HCT116 (cell line): Measurements from ENCODE around the gene SMPX. TPM values are rescaled to one million over a fixed set of nuclear protein-coding genes. Genes with fewer than 3 reads are reported as not detected.

ENCODE experiments used
- ATAC-seq: fragments of 200-7000 bp; cut with Tn5 transposase; 2 replicates; pipeline ENCODE4 v1.9.1; 2020; ENCODE audit warnings: mild to moderate bottlenecking, moderate library complexity
- BruUV-seq: library from RNA; stranded (reverse); fragments of 400-500 nt; replicated peaks from 2 replicates; lab custom pipeline; 2021; lab: Mats Ljungman, UMichigan
- CTCF ChIA-PET: fragments of 300-600 bp; sonication (Branson Sonifier 250); formaldehyde crosslinking; loops from one replicate; lab custom pipeline; 2021; ENCODE audit warnings: antibody characterized with exemption; lab: Charles Lee
- POLR2A ChIA-PET: fragments of 300-600, 350-600 bp; sonication (Branson Sonifier 250); formaldehyde crosslinking; loops from one replicate; lab custom pipeline; 2021; ENCODE audit warnings: antibody characterized with exemption; lab: Charles Lee
- RAD21 ChIA-PET, 2 experiments: fragments of 300-600 bp; sonication (Branson Sonifier 250); formaldehyde crosslinking; loops; one replicate each; lab custom pipeline; 2023; ENCODE audit warnings: low total read pairs in 2 of 2; ENCODE audit not compliant: uncharacterized antibody in 2 of 2, unreplicated experiment in 2 of 2, low non-redundant PET in 1 of 2; lab: Charles Lee
- DNase-seq: peaks from one replicate; pipeline ENCODE4 v3.0.0-alpha.2; 2010; ENCODE audit warnings: low read depth, low spot score
- H2AFZ ChIP-seq: fragments of 200-600 bp; shearing (Covaris generic), sonication (generic); 2 replicates; pipeline ENCODE4 v1.6.1; 2017; ENCODE audit warnings: low read depth, mixed run types, mixed read lengths, antibody characterized with exemption, low read length; ENCODE audit not compliant: poor library complexity, severe bottlenecking
- H3K27ac ChIP-seq: 2 replicates; pipeline ENCODE4 v1.5.1; 2012; ENCODE audit warnings: low read depth, low read length
- H3K27me3 ChIP-seq: fragments of 200-600 bp; sonication (generic); 2 replicates; pipeline ENCODE4 v1.6.1; 2016; ENCODE audit warnings: mixed run types, low read length, mixed read lengths; ENCODE audit not compliant: insufficient read depth
- H3K36me3 ChIP-seq, 2 experiments: fragments of 200-500 bp in 1 of 2; fragments of 200-600 bp in 1 of 2; sonication (Bioruptor generic) in 1 of 2; sonication (generic) in 1 of 2; 2 replicates each; pipeline versions ENCODE4 v1.5.1 to v1.6.1; 2014 to 2016; ENCODE audit warnings: low read length in 2 of 2, inconsistent platforms in 1 of 2, mixed read lengths in 1 of 2, mixed run types in 1 of 2; ENCODE audit not compliant: insufficient read depth in 2 of 2, control insufficient read depth in 1 of 2
- H3K4me1 ChIP-seq, 2 experiments: fragments of 200-600 bp in 1 of 2; sonication (generic) in 1 of 2; 2 replicates each; pipeline versions ENCODE4 v1.5.1 to v1.6.1; 2012 to 2017; ENCODE audit warnings: low read length in 2 of 2, inconsistent platforms in 1 of 2, mild to moderate bottlenecking in 1 of 2, mixed read lengths in 1 of 2, mixed run types in 1 of 2, moderate library complexity in 1 of 2; ENCODE audit not compliant: insufficient read depth in 2 of 2, control insufficient read depth in 1 of 2
- H3K4me2 ChIP-seq: fragments of 200-600 bp; sonication (generic); 2 replicates; pipeline ENCODE4 v1.6.1; 2017; ENCODE audit warnings: mixed run types, low read length, mixed read lengths
- H3K4me3 ChIP-seq, 2 experiments: fragments of 200-600 bp in 1 of 2; sonication (generic) in 1 of 2; replicated peaks in 1 of 2; 2 replicates each; pipeline ENCODE4 v1.5.1; 2011 to 2016; ENCODE audit warnings: low read length in 2 of 2, control low read depth in 1 of 2, low read depth in 1 of 2, mild to moderate bottlenecking in 1 of 2, mixed read lengths in 1 of 2, mixed run types in 1 of 2
- H3K79me2 ChIP-seq: fragments of 200-600 bp; sonication (generic); 2 replicates; pipeline ENCODE4 v1.6.1; 2017; ENCODE audit warnings: mild to moderate bottlenecking, mixed run types, low read length, moderate library complexity, mixed read lengths; ENCODE audit not compliant: insufficient read depth
- H3K9ac ChIP-seq: fragments of 200-600 bp; sonication (generic); 2 replicates; pipeline ENCODE4 v1.6.1; 2016; ENCODE audit warnings: low read length, mixed read lengths
- H3K9me2 ChIP-seq: fragments of 200-600 bp; sonication (generic), shearing (Covaris generic); 2 replicates; pipeline ENCODE4 v1.6.1; 2017; ENCODE audit warnings: mixed run types, mild to moderate bottlenecking, moderate library complexity; ENCODE audit not compliant: insufficient read depth
- H3K9me3 ChIP-seq, 2 experiments: fragments of 200-500 bp in 1 of 2; fragments of 200-600 bp in 1 of 2; sonication (Bioruptor generic) in 1 of 2; sonication (generic) in 1 of 2; 2 replicates each; pipeline ENCODE4 v1.6.1; 2014 to 2017; ENCODE audit warnings: low read length in 2 of 2, mixed read lengths in 2 of 2, inconsistent platforms in 1 of 2, low read depth in 1 of 2, mild to moderate bottlenecking in 1 of 2, mixed run types in 1 of 2, moderate library complexity in 1 of 2; ENCODE audit not compliant: control insufficient read depth in 1 of 2, insufficient read depth in 1 of 2
- H4K20me1 ChIP-seq: fragments of 200-600 bp; sonication (generic), shearing (Covaris generic); 2 replicates; pipeline ENCODE4 v1.6.1; 2017; ENCODE audit warnings: mixed run types, mild to moderate bottlenecking, moderate library complexity; ENCODE audit not compliant: insufficient read depth
- CBX3 ChIP-seq: IDR thresholded peaks from 2 replicates; pipeline ENCODE4 v1.6.1; 2012; ENCODE audit warnings: low read depth
- CEBPB ChIP-seq: IDR thresholded peaks from 2 replicates; pipeline ENCODE4 v1.6.1; 2012; ENCODE audit warnings: low read depth
- ELF1 ChIP-seq: IDR thresholded peaks from 2 replicates; pipeline ENCODE4 v1.6.1; 2012; ENCODE audit warnings: low read depth, borderline replicate concordance
- EZH2 ChIP-seq: fragments of 200-600 bp; sonication (generic); IDR thresholded peaks from 2 replicates; pipeline ENCODE4 v1.6.1; 2017; ENCODE audit warnings: antibody characterized with exemption, mixed run types
- EZH2phosphoT487 ChIP-seq: fragments of 200-600 bp; IDR thresholded peaks from 2 replicates; pipeline ENCODE4 v1.6.1; 2018; ENCODE audit warnings: antibody characterized with exemption, borderline replicate concordance
- FOSL1 ChIP-seq: IDR thresholded peaks from 2 replicates; pipeline ENCODE4 v1.6.1; 2012; ENCODE audit warnings: low read depth
- JUND ChIP-seq: IDR thresholded peaks from 2 replicates; pipeline ENCODE4 v1.6.1; 2012
- POLR2A ChIP-seq: IDR thresholded peaks from 2 replicates; pipeline ENCODE4 v1.7.0; 2011; ENCODE audit warnings: borderline replicate concordance; ENCODE audit not compliant: insufficient read depth, insufficient read length; ENCODE audit errors: extremely low read depth
- RAD21 ChIP-seq: IDR thresholded peaks from 2 replicates; pipeline ENCODE4 v1.6.1; 2012; ENCODE audit warnings: low read depth, mild to moderate bottlenecking
- SIN3A ChIP-seq: IDR thresholded peaks from 2 replicates; pipeline ENCODE4 v1.6.1; 2012; ENCODE audit warnings: low read depth
- SP1 ChIP-seq: IDR thresholded peaks from 2 replicates; pipeline ENCODE4 v1.6.1; 2012; ENCODE audit warnings: low read depth
- SRF ChIP-seq: IDR thresholded peaks from 2 replicates; pipeline ENCODE4 v1.6.1; 2012; ENCODE audit warnings: low read depth
- YY1 ChIP-seq: IDR thresholded peaks from 2 replicates; pipeline ENCODE4 v1.6.1; 2011; ENCODE audit warnings: low read length, low read depth, moderate library complexity, mild to moderate bottlenecking; ENCODE audit not compliant: insufficient replicate concordance; ENCODE audit errors: extremely low read depth
- ZBTB33 ChIP-seq: IDR thresholded peaks from 2 replicates; pipeline ENCODE4 v1.6.1; 2011; ENCODE audit warnings: mild to moderate bottlenecking, low read length, moderate library complexity; ENCODE audit not compliant: insufficient replicate concordance; ENCODE audit errors: extremely low read depth
- ZFX ChIP-seq: fragments of 450-650 bp; IDR thresholded peaks from 2 replicates; pipeline ENCODE4 v1.6.1; 2017
- ZNF274 ChIP-seq: fragments of 200-500 bp; sonication (Bioruptor generic); IDR thresholded peaks from 2 replicates; pipeline ENCODE4 v1.6.1; 2014; ENCODE audit warnings: mild to moderate bottlenecking, low read depth, low read length, inconsistent platforms
- intact Hi-C: fragments of 100-400 bp; cut with micrococcal nuclease; formaldehyde crosslinking; loops from 2 replicates; pipeline ENCODE4 v1.10.0; 2022
- total RNA-seq: library from RNA; stranded (reverse); gene quantifications from one replicate; pipeline ENCODE4 v1.2.1, GENCODE V29; 2021; ENCODE audit not compliant: unreplicated experiment
- TF ChIP-seq, protein P1 (sequence below): IDR thresholded peaks from 2 replicates; pipeline ENCODE4 v1.6.1; 2012
- TF ChIP-seq, protein P2 (sequence below), 3 experiments: fragments of 200-600 bp in 1 of 3; sonication (generic) in 1 of 3; IDR thresholded peaks in 2 of 3; conservative IDR thresholded peaks in 1 of 3; 2 replicates each; pipeline ENCODE4 v1.5.1; 2012 to 2017; ENCODE audit warnings: low read depth in 2 of 3, low read length in 2 of 3, antibody characterized with exemption in 1 of 3, borderline replicate concordance in 1 of 3, control low read depth in 1 of 3, mild to moderate bottlenecking in 1 of 3, mixed read lengths in 1 of 3, mixed run types in 1 of 3, moderate library complexity in 1 of 3; ENCODE audit not compliant: insufficient read depth in 1 of 3

SMPX gene
- total RNA-seq, 1 experiment from 2014 or later = 0.59 TPM

- ChIA-PET CTCF (no interaction called here), RAD21 (no interaction called here), POLR2A (no interaction called here)
- H3K27me3 ChIP-seq = peaks cover 8% of the 10 kb centered on the region; the same call in 1 of the 2 replicates
- H3K9me3 ChIP-seq = no peaks in the 10 kb centered on the region
- H3K9ac ChIP-seq = no peak overlapping the region
- no peaks in the 10 kb centered on the region for H3K9me2 ChIP-seq
- H3K79me2 ChIP-seq = no peaks in the 10 kb centered on the region
- no peaks in the 10 kb centered on the region for H3K4me1 ChIP-seq
- TF ChIP-seq CBX3 (no peak), POLR2A (no peak), ZFX (no peak), JUND (no peak), FOSL1 (no peak), RAD21 (no peak), EZH2 (no peak), EZH2phosphoT487 (no peak), ELF1 (no peak), ZBTB33 (no peak), SIN3A (no peak), CEBPB (no peak), SP1 (no peak), YY1 (no peak), SRF (no peak), ZNF274 (no peak)
- TF ChIP-seq, protein P1, sequence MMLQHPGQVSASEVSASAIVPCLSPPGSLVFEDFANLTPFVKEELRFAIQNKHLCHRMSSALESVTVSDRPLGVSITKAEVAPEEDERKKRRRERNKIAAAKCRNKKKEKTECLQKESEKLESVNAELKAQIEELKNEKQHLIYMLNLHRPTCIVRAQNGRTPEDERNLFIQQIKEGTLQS = no peak
- TF ChIP-seq, protein P2, sequence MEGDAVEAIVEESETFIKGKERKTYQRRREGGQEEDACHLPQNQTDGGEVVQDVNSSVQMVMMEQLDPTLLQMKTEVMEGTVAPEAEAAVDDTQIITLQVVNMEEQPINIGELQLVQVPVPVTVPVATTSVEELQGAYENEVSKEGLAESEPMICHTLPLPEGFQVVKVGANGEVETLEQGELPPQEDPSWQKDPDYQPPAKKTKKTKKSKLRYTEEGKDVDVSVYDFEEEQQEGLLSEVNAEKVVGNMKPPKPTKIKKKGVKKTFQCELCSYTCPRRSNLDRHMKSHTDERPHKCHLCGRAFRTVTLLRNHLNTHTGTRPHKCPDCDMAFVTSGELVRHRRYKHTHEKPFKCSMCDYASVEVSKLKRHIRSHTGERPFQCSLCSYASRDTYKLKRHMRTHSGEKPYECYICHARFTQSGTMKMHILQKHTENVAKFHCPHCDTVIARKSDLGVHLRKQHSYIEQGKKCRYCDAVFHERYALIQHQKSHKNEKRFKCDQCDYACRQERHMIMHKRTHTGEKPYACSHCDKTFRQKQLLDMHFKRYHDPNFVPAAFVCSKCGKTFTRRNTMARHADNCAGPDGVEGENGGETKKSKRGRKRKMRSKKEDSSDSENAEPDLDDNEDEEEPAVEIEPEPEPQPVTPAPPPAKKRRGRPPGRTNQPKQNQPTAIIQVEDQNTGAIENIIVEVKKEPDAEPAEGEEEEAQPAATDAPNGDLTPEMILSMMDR (IDR thresholded peaks at IDR 0.05 in 2 of 3, conservative IDR thresholded peaks at IDR 0.05 in 1 of 3; ENCODE audit: borderline replicate concordance in 1 of 3, insufficient read depth in 1 of 3, low read depth in 2 of 3, low read length in 2 of 3) = no peak
- H3K4me3 ChIP-seq = no peak overlapping the region
- ATAC-seq = no peak
- H3K4me2 ChIP-seq = no peak overlapping the region
- no peaks in the 10 kb centered on the region for H4K20me1 ChIP-seq
- no peak overlapping the region for H2AFZ ChIP-seq
- no peak overlapping the region for H3K27ac ChIP-seq
- no peak for DNase-seq
- intact Hi-C loops = no loop called here
- BruUV-seq = no TSS peak
- H3K36me3 ChIP-seq = no peaks in the 10 kb centered on the region
Measured at GRCh38 chrX:21730026-21730425, 27.9 kb downstream of the SMPX start.
